ENCODE results near the gene TESK2.
"Not testable (repeated sequence)": the region's sequence is repeated elsewhere in the genome, so short reads cannot be mapped to it uniquely, and the experiment has no call there.

The TESK2 gene, protein sequence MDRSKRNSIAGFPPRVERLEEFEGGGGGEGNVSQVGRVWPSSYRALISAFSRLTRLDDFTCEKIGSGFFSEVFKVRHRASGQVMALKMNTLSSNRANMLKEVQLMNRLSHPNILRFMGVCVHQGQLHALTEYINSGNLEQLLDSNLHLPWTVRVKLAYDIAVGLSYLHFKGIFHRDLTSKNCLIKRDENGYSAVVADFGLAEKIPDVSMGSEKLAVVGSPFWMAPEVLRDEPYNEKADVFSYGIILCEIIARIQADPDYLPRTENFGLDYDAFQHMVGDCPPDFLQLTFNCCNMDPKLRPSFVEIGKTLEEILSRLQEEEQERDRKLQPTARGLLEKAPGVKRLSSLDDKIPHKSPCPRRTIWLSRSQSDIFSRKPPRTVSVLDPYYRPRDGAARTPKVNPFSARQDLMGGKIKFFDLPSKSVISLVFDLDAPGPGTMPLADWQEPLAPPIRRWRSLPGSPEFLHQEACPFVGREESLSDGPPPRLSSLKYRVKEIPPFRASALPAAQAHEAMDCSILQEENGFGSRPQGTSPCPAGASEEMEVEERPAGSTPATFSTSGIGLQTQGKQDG

DNA sequence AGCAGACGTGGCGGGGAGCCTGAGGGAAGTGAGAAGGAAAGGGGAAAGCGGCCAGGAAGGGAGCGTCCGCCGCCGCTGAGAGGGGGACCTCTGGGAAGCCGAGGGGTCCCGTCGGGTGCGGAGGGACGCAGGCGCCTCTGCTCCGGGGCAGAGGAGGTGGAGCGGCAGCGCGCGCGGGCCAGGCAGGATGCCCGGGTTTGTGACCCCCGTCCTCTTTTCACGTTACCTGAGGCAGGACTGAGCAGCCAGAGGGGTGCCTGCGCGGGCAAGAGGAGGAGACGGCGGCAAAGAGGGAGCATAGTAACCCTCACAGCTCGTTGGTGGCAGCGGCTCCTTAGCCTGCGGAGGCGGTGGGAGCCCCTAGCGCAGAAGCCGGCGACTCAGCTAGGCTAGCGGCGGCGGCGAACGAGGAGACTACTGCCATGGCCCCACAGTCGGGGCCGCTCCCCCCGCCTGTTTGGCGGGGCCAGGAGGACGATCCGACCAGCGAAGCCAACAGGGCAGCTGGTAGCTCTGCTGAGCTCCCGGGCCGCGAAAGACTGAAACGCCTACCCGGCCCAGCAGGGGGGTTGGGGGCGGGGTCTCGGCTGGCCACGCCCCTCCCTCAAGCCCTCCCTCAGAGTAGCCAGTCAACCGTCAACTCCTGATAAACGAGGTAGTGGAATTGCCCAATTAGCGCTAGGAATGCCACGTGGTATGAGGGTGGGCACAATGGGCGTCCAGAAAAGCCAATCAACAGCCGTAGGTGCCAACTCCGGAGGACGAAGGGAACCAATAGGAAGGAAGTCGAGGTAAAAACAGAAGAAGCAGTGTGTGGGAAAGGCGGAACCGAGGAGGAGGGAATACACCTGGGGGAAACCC, at the start of gene TESK2:
Gene TESK2 (minus strand): TSS at position 538 of the 861 bp plus-strand sequence. CDS start 33,378 bp downstream, outside the sequence.
- peak; percentile 68 for DNase-seq

DNA sequence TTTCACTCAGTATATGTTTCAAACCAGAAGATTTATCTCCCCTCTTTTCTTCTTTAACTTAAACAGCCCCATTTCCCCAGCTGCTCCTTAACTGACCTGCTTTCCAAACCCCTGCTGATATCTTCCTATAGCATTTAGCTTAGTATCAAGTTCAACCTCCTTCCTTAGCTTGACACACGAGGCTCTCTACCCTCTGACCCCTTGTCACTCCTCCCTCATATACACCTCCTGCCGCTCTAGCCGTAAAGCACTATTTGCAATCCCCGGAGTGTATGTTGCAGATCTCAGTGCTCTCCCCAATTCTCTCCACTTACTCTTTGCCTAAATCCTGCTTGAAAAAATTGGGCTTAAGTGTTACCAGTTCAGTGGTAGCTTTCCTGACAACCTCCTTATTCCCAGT, 45.9 kb upstream of the TESK2 start:
- no peak for DNase-seq

DNA sequence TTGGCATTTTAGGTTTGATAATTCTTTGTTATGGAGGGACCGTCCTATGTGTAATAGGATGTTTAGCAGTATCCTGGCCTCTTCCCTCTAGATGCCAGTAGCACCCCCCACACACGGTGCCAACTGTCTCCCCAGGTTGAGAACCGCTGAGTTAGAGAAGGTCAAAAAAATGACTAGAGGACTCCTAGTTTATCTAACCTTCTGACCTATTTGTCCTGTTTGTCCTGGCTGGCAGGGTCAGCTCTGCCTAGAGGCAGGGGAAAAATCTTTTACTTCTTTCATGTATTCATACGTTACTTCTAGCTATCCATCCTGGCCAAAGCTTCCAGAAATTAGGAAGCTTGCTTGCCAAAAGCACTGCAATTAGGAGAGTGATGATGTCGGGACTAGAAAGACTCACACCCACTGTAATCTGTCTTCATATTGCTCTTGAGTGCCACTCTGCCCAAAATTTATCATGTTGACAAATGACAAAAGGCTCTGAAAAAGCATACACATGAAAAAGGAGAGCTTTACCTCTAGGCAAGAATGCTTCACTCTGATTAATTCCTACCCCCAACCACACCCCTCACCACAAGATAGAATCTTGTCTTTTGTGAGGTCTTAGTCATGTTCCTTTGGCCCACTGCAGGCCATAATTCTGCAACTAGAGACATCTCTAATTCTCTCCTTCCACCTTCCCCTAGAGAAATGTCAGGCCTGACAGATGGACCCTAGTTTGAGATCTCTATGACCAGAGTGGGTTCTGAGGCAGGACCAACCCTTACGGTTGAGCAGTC, 45.2 kb upstream of the TESK2 start:
- no peak for DNase-seq

DNA sequence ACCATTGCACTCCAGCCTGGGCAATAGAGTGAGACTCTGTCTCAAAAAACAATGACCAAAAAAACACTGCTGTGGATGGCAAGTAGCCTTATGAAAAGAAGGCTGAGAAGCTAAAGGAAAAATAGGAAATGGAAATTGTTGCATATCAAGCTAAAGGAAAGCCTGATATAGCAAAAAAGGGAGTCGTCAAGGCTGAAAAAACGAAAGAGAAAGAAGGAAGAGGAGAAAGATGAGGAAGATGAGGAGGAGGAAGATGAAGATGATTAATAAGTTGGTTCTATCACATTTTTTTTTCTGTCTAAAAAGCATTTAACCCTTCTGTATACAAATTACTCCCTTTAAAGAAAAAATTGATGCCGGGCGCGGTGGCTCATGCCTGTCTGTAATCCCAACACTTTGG, 40.9 kb upstream of the TESK2 start:
- DNase-seq, result no peak

DNA sequence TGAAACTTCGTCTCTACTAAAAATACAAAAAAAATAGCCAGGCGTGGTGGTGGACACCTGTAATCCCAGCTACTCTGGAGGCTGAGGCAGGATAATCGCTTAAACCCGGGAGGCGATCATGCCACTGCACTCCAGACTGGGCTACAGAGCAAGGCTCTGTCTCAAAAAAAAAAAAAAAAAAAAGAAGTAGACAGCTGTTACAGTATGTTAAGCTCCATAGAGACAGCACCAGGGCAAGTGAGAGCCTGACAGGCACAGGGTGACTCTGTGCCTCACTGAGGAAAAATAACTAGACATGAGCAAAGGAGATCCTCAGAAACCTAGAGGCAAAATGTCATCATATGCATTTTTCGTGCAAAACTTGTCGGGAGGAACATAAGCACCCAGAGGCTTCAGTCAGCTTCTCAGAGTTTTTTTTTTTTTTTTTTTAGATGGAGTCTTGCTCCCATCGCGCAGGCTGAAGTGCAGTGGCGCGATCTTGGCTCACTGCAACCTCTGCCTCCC, 39.7 kb upstream of the TESK2 start:
- DNase-seq, result no peak

DNA sequence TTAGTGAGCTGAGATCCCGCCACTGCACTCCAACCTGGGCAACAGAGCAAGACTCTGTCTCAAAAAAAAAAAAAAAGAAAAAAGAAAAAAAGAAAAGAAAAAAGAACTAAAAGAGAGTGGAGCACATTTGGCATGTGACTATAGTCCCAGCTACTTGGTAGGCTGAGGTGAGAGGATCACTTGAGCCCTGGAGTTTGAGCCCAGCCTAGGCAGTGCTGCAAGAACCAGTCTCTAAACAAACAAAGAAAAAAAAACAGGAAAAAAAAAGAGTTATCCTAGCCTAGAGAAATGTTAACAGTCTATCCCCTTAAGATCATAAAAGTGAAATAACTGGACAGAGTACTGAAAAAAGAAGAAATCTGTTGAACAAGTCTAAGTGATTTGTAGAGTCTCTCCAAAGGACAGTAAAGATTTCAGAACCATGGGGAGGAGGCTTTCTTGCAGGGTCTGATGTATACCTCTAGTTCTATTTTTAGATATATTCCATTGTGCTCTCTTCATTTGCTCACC, 35.2 kb upstream of the TESK2 start:
- DNase-seq, result no peak

DNA sequence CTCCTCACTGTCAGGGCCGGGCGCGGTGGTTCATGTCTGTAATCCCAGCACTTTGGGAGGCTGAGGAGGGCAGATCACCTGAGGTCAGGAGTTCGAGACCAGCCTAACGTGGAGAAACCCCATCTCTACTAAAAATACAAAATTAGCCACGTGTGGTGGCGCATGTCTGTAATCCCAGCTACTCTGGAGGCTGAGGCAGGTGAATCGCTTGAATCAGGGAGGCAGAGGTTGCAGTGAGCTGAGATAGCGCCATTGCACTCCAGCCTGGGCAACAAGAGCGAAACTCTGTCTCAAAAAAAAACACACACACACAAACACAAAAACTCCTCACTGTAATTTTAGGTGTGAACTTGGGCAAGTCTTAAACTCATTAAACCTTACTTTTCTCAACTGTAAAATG, 33.0 kb upstream of the TESK2 start:
- not testable (repeated sequence) for DNase-seq

DNA sequence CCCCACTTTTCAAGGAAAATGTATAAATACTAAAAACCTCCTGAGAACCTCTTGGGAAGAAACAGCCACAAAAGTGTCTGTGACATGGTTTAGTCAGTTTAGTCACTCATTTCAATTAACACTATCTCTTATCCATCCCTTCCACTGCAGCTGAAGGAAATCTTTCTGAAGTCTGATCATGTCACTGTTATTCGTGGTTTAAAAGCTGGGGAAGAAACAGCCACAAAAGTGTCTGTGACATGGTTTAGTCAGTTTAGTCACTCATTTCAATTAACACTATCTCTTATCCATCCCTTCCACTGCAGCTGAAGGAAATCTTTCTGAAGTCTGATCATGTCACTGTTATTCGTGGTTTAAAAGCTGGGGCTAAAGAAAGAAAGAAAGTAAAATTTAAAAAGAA, 32.6 kb upstream of the TESK2 start:
- DNase-seq, result not testable (repeated sequence)

DNA sequence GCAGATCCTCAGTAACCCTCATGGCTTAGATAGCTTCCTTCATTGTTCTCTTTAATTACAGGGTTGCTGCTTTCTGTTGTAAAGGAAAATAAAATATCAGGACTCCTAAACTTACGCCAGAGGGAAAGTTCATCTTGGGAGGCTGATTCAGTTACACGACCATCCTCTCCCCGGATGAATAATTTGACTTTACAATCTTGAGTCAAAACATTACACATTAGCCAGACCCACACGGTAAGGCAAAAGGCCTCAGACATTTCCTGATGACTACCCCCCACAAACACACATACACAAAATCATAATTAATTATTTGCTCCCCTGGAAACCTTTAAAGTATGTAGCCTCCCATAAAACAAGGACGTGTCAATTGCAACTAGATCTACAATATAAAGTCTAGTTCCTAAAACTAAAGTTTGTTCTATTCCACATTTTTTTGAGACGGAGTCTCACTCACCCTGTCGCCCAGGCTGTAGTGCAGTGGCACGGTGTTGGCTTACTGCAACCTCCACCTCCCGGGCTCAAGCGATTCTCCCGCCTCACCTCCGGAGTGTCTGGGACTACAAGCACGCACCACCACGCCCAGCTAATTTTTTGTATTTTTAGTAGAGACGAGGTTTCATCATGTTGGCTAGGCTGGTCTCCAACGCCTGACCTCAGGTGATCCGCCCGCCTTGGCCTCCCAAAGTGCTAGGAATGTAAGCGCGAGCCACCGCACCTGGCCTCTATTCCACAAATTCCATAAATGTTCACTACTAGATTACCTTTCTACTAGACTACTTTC, 31.6 kb upstream of the TESK2 start:
- no peak for DNase-seq

DNA sequence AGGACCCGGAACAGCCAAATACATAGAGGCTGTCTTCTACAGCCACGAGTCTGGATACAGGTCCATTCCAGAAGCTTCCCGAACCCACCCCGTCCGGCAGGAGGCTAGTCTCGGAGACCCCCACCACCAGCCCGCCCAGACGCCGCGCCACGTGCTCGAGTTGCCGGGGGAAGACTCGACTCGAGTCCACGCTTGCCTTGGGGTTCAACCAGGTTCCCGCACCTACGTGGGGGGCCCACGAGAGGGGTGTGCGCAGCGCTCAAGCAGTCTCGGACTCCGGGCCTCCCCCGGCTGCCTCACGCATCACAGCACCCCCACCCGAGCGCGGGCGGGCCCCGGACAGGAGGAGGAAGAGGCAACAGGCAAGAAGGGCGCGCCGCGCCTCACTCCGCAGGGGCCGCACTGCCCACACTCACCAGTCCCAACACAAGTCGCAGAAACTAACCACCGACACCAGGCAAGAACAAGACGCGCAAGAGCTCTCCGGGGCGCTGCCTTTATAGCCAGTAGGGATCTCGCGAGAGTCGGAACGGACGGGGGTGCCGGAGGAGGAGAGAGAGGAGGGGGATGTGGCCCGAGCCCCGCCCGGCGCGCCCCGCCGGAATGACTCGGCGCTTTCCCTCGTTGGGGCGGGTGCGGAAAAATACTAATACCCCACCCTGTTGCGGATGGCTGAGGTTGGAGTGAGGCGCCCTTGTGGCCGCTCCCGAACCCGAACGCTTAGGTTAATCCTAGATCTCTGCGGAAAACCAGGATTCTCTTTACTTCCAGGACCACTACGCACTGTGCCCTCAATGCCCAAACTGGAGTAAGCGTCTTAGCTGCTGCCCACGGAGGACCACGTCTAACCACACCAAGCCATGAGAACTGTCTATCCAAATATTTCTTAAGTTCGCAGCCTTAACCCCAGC, 30.7 kb upstream of the TESK2 start, which contains the start of gene PRDX1:
Gene PRDX1 (minus strand): TSS at position 472 of the 911 bp plus-strand sequence. CDS start 2,841 bp downstream, outside the sequence.
- peak; percentile 73 for DNase-seq

DNA sequence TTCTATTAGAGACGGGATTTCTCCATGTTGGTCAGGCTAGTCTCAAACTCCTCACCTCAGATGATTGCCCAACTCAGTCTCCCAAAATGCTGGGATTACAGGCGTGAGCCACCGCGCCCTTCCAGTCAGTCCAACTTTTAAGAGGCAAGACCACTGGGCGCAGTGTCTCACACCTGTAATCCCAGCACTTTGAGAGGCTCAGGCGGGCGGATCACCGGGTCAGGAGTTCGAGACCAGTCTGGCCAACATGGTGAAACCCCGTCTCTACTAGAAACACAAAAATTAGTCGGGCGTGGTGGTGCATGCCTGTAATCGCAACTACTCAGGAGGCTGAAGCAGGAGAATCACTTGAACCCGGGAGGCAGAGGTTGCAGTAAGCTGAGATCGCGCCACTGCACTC, 28.8 kb upstream of the TESK2 start:
- not testable (repeated sequence) for DNase-seq

DNA sequence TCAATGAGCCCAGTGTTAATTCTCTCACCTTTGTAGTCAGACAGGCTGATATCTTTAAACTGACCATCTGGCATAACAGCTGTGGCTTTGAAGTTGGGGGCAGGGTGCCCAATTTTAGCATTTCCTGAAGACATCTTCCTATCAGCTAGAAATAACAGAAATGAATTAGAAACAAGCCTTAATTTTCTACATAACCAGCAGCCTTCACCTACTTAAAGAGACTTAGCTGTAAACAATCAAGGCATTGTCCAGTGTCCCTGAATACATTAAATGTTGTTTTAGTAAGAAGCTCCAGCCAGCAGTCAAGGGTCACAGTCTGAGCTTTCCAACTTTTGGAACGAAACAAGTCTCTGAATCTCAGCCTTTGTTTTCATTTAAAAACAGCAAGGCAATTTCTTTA, 27.9 kb upstream of the TESK2 start:
- DNase-seq, result no peak

DNA sequence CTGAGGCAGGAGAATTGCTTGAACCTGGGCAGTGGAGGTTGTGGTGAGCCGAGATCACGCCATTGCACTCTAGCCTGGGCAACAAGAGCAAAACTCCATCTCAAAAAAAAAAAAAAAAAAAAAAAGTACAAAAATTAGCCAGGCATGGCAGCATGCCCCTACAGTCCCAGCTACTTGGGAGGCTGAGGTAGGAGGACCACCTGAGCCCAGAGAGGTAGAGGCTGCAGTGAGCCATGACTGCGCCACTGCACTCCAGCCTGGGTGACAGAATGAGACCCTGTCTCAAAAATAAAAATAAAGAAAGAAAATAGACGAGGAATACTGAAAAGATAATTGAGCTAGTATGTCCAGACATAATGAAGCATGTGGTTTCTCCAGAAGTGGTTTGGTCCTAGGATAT, 27.4 kb upstream of the TESK2 start:
- DNase-seq, result not testable (repeated sequence)

DNA sequence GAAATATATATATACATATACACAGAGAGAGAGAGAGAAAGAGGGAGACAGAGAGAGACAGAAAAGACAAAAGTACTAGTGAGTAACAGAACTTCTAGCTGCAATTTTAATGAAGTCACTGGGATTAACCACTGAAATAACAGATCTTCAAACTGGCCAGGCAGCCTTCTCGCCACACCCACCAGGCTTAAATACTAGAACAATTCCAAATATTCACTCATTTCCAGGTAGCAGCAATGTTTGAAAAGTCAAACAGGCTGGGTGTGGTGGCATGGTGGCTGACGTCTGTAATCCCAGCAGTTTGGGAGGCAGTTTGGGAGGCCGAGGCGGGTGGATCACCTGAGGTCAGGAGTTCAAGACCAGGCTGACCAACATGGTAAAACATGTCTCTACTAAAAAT, 25.5 kb upstream of the TESK2 start:
- no peak for DNase-seq

DNA sequence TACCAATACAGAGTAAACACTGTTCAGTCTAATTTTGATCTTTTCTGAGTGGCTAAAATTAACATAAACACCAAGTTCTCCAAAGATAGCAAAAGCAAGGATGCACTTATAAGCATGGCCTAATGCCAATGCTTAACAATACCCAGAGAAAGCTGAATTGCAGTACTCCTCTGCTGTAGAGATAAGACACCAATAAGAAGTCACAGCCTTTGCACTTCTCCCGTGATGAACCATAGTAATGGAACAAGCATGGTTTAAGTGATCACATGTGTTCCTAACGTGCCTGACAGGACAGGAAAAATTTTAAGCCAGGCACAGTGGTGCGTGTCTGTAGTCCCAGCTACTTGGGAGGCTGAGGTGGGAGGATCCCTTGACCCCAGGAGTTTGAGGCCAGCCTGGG, 25.1 kb upstream of the TESK2 start:
- no peak for DNase-seq

DNA sequence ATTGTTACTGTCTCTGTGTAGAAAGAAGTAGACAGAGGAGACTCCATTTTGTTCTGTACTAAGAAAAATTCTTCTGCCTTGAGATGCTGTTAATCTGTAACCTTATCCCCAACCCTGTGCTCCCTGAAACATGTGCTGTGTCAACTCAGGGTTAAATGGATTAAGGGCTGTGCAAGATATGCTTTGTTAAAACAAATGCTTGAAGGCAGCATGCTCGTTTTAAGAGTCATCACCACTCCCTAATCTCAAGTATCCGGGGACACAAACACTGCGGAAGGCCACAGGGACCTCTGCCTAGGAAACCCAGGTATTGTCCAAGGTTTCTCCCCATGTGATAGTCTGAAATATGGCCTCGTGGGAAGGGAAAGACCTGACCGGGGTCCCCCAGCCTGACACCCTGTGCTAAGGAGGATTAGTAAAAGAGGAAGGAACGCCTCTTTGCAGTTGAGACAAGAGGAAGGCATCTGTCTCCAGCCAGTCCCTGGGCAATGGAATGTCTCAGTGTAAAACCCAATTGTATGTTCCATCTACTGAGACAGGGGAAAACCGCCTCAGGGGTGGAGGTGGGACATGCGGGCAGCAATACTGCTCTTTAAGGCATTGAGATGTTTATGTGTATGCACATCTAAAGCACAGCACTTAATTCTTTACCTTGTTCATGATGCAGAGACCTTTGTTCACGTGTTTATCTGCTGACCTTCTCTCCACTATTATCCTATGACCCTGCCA, 22.7 kb upstream of the TESK2 start:
- DNase-seq, result not testable (repeated sequence)

DNA sequence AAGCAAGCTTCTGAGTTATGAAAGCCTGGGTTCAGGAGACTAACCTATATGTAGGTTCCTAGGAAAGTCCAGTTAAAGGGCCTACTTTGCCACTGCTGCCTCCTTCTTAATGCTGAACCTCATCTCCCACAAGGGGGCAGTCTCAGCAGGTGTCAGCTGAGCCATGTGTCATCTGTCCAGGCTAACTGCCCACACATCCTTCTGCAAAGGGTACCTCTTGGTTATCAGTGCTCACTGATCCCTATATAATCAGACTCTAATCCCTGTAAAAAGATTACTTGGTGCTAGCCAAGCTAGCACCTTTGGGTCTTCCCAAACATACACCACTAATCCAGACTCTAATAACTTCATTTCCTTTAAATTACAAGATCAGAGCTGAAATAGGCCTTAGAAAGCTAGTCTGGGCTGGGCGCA, 21.7 kb upstream of the TESK2 start:
- no peak for DNase-seq

DNA sequence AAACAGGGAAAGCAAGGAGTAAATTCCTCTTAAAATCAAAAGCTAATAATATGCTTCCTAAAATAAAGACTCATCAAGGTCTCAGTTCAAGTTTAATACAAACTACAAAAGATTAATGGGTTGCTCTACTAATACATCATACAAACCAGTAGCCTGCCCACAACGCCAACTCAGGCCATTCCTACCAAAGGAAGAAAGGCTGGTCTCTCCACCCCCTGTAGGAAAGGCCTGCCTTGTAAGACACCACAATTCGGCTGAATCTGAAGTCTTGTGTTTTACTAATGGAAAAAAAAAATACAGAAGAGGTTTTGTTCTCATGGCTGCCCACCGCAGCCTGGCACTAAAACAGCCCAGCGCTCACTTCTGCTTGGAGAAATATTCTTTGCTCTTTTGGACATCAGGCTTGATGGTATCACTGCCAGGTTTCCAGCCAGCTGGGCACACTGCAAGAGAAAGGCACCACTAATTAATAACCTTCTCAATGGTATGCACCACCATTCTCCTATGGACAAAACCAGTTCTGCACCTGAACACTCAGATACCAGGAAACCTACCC, 20.1 kb upstream of the TESK2 start:
- no peak for DNase-seq

All from SIG-M5 (cell line).